ENCODE measurements around the gene CHST2.

The CHST2 gene

DNA sequence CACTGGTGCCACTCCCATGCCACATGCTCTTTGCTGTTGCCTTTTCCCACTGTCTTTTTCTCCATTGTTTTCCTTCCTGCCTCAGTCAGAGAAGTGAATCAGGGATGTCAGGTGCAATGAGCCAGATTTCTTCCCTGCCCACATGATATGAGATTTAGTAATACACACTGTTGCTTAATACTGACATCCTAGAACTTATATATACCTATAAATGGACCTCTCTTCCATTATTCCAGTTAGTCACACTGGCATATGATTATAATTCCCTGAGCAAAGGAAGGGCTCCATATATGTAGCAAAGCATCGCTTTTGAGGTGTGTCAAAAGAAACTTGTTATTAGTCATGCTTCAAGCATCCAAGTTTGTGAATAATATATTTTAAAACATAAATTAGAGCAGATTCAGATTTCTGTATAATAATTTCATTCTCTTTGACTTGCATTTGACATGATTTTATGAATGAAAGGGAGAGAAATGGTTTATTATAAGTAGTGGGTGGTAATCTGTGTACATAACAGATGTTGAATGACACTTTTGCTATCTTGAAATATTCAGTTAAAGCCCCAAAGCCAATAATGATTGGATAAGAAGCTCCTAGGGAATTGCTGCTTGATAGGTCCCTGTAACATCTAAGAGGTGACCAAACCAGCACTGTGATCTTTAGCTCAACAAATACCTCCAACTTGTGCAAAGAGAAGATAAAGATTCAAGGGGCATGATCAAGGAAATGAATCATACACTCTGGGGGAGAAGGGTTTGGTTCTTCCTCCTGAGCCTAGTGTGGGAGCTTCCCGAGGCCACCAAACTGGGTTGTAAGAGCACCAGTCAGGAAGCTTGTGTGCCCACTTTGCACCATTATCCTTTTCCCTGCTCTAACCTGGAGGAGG, 48.6 kb downstream of the CHST2 start:
- no peak for DNase-seq (ENCODE audit: low read depth in 2 of 2)

GRCh38 chr3:143168855-143169192, 49.3 kb downstream of the CHST2 start:
- DNase-seq (ENCODE audit: low read depth in 2 of 2): no peak

DNA sequence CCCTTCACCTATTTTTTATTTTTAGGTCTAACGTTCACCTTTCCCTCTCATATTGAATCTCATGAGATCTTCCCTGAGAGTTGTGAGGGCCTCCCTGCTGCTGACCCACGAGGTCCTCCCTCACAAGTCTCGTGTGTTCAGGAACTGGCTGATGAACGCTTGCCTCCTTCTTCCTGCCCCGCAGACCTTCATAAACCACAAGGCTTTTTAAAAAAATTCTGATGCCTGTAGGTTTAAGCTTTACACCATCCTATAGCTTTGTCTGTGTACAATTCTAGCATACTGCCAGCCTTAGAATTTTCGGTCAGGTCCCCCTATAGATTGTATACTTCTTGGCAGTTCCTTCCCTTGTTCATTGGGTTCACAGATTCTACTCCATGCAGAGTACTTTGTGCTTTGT, 50.5 kb downstream of the CHST2 start:
- no peak for DNase-seq (ENCODE audit: low read depth in 2 of 2)

DNA sequence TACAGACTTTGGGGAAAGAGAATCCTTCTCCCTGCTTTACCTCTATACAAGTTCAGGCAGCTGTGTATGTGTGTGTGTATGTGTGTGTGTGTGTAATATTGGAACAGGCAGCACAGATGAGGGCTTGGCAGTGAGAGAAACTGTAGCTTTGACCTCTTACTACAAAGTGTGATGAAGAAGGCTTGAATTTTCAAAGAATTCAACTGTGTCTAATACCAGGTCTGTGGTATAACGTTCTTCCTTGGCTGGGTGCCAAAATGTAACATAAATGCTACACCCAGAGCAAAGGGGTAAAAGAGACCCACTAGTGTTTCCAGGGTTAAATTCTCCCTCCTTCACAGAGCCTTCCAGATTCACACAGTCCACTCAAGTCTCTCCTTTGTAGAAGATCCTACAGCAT, 51.1 kb downstream of the CHST2 start:
- no peak for DNase-seq (ENCODE audit: low read depth in 2 of 2)

DNA sequence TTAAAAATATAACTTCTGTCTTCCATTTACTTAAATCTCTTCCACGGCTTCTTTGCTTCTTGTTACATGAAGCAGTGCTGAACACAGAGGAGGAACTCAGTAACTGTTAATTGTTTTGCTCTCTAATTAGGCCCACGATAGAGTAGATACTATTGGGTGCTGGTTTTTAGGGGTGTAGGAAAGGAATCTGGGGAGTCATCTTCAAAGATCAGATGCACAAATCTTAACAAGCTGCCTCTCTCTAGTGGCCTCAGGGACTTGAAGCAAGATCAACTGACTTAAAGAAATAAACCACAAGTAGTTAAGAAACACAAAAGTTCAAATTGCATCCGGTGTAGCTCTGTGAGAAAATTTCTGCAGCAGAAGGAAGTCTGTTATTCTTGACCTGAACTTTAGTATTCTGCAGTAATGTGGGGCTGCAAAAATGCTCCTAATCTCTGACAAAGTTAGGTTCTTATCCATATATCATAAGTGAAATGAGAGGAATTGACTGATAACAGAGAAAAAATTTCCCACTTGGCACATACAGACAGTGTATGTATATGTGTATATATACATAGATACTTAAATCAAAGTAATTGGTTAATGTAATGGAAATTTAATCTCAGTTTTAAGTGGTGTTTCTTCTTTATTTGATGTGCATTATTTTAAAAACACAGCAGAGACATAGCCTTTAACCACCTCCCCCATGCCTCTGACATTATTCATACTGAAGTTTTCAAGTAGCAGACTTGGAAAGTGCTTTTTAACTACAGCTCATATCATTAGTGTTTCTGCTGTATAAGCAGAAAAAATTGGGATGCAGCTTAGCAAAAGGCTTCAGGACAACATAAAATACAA, 51.8 kb downstream of the CHST2 start:
- DNase-seq (ENCODE audit: low read depth in 2 of 2): no peak

DNA sequence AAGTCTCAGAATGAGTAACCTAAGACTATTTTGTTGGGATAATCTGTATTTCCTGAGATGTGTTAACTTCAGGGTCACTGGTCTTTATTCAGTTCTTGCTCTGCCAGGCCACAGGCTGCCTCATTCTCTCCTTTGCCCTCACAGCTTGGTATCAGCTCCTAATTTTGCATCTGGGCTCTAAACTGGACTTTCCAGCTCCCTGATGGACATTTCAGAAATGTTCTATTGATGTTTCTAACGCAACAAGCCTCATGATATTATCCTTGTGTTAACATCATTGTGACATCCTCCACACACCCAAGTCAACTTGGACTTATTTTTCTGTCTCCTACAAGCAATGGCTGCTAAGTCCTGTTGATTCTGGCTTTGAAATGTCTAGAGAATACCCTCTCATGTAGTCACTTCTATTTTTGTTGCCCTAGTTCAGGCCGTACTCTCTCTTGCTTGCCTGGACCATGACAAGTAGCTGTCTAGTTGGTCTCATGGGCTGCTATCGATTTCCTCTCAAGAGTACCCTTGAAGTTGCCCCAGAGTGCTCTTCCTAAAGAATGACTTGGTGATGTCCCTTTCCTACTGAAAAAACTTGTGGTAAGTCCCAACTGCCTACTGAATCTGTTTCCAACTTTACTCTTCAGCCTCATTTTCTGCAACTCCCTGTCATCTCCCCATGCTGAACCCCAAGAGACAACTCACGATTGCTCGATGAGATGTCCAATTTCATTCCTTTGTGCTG, 52.7 kb downstream of the CHST2 start:
- DNase-seq (ENCODE audit: low read depth in 2 of 2): no peak

DNA sequence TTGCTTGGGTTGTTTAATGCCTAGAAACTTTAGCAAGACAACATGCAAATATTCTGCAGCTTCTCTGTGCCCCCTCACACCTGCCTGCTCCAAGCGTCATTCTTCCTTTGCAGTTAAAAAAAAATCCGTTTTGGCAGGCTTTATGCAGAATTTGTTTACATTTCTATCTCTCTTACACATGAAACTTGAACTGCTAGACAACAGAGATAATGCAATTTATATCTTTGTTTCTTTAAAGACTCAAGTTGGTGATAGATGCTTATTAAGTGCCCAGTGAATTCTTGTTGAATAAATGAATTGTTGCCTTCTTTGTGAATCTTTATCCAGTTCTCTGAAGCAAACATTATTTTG, 53.2 kb downstream of the CHST2 start:
- no peak for DNase-seq (ENCODE audit: low read depth in 2 of 2)

DNA sequence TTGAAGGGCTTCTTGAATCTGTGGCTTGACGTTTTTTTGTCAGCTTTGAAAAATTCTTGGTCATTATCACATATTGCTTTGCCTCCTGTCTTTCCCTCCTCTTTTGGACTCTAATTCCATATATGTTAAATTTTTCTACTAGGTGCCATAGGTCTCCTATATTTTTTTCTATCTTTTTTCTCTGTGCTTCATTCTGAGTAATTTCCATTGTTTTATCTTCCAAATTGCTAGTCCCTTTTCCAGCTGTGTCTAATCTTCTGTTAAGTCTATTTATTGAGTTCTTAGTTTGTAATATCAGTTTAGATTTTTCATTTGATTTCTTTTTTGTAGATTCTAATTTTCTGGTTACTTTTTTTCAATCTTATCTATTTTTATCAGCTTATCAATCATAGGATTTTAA, 53.7 kb downstream of the CHST2 start:
- no peak for DNase-seq (ENCODE audit: low read depth in 2 of 2)

All from stimulated activated CD4-positive, alpha-beta T cell treated with anti-CD3 and anti-CD28 coated beads, Interleukin-4, amount 100 ng/mL, for 48 hours (primary cell).